OCI-LY3 (cell line): ENCODE measurements around the gene URM1.

Experiments
- H2AFZ ChIP-seq: fragments of 200-600, 300-600 bp; shearing (Covaris generic); 2 replicates; pipeline ENCODE4 v1.6.0; 2014; ENCODE audit warnings: antibody characterized with exemption, low read depth, low read length
- H3K27ac ChIP-seq: fragments of 200-600, 300-600 bp; sonication (generic); 2 replicates; pipeline ENCODE4 v1.5.1; 2014; ENCODE audit warnings: mild to moderate bottlenecking, low read length, moderate library complexity, mixed read lengths
- H3K27me3 ChIP-seq: fragments of 200-600, 300-600 bp; sonication (generic); 2 replicates; pipeline ENCODE4 v1.6.1; 2014; ENCODE audit warnings: low read depth, low read length, mixed read lengths
- H3K36me3 ChIP-seq: fragments of 200-600, 300-600 bp; sonication (generic); replicated peaks from 2 replicates; pipeline ENCODE3; 2014; ENCODE audit warnings: low read depth, low read length, mixed read lengths
- H3K4me1 ChIP-seq: fragments of 300-600, 200-600 bp; sonication (generic); 2 replicates; pipeline ENCODE4 v1.6.1; 2014; ENCODE audit warnings: low read length, mixed read lengths
- H3K4me2 ChIP-seq: fragments of 200-600, 300-600 bp; sonication (generic); 2 replicates; pipeline ENCODE4 v1.6.1; 2014; ENCODE audit warnings: low read length, mixed read lengths
- H3K4me3 ChIP-seq: fragments of 300-600, 200-600 bp; sonication (generic); 2 replicates; pipeline ENCODE4 v1.5.1; 2014; ENCODE audit warnings: antibody characterized with exemption, mild to moderate bottlenecking, low read length, moderate library complexity
- H3K79me2 ChIP-seq: fragments of 300-600, 200-600 bp; shearing (Covaris generic); 2 replicates; pipeline ENCODE4 v1.6.1; 2014; ENCODE audit warnings: mild to moderate bottlenecking, low read length, mixed read lengths
- H3K9ac ChIP-seq: fragments of 300-600, 200-600 bp; shearing (Covaris generic); 2 replicates; pipeline ENCODE4 v1.6.0; 2014; ENCODE audit warnings: mild to moderate bottlenecking, low read length, moderate library complexity
- H3K9me3 ChIP-seq: fragments of 200-600, 300-600 bp; shearing (Covaris generic); 2 replicates; pipeline ENCODE4 v1.6.1; 2014; ENCODE audit warnings: low read length, mixed read lengths; ENCODE audit not compliant: insufficient read depth
- H4K20me1 ChIP-seq: fragments of 200-600, 300-600 bp; sonication (generic); 2 replicates; pipeline ENCODE4 v1.6.1; 2016; ENCODE audit warnings: low read length, mixed read lengths; ENCODE audit not compliant: insufficient read depth
- CTCF ChIP-seq: fragments of 200-600, 300-600 bp; sonication (generic); IDR thresholded peaks from 2 replicates; pipeline ENCODE4 v1.5.1; 2014; ENCODE audit warnings: antibody characterized with exemption, low read length, low read depth
- EZH2phosphoT487 ChIP-seq: fragments of 200-600 bp; shearing (Covaris generic); IDR thresholded peaks from 2 replicates; pipeline ENCODE4 v1.6.1; 2018; ENCODE audit warnings: antibody characterized with exemption, mixed run types, low read depth

Gene URM1

DNA sequence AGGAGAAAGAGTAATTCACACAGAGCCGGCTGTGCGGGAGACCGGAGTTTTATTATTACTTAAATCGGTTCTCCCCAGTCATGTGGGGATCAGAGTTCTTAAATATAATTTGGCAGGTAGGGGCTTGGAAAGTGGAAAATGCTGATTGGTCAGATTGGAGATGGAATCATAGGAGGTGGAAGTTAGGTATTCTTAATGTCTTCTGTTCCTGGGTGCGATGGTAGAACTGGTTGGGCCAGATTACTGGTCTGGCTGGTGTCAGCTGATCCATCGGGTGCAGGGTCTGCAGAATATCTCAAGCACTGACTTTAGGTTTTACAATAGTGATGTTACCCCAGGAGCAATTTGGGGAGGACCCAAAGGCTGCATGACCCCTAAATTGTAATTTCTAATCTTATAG, 44.8 kb downstream of the URM1 start:
- no peaks in the 10 kb centered on the region for H3K79me2 ChIP-seq
- no peak overlapping the region for H3K9ac ChIP-seq
- H3K4me2 ChIP-seq = peak overlapping the region; percentile 47
- H3K27ac ChIP-seq = no peak overlapping the region
- peaks cover 17% of the 10 kb centered on the region for H3K4me1 ChIP-seq
- H3K9me3 ChIP-seq = no peaks in the 10 kb centered on the region
- no peak for TF ChIP-seq CTCF
- TF ChIP-seq EZH2phosphoT487 = no peak
- peak overlapping the region; percentile 37; the same call in 1 of the 2 replicates for H3K4me3 ChIP-seq
- no peaks in the 10 kb centered on the region for H3K36me3 ChIP-seq
- H4K20me1 ChIP-seq = no peaks in the 10 kb centered on the region
- H3K27me3 ChIP-seq = peaks cover 27% of the 10 kb centered on the region
- 0 out of 2 replicates have a peak overlapping the region, but pooled peaks have one; percentile 55 for H2AFZ ChIP-seq

DNA sequence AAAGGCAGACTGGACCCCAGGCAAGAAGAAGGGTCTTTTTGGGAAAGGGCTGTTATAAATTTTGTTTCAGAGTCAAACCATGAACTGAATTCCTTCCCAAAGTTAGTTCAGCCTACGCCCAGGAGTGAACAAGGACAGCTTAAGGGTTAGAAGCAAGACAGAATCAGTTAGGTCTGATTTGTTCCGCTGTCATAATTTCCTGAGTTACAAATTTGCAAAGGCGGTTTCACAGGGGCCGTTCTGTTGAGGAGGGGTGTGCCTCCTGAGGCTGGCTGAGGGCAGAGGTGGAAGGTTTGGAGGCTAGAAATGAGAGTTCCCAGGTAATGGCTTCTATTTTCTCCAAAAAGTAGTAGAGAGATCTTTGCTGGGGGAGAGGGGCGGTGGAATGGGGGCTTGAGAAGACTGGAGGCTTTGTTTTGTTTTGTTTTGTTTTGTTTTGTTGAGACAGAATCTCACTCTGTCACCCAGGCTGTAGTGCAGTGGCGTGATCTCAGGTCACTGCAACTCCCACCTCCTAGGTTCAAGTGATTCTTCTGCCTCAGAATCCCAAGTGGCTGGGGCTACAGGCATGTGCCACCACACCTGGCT, 45.4 kb downstream of the URM1 start:
- peaks cover 27% of the 10 kb centered on the region for H3K27me3 ChIP-seq
- peak overlapping the region; percentile 55; the same call in 1 of the 2 replicates for H2AFZ ChIP-seq
- peak overlapping the region; percentile 47 for H3K4me2 ChIP-seq
- no peak overlapping the region for H3K27ac ChIP-seq
- H3K4me1 ChIP-seq = peaks cover 21% of the 10 kb centered on the region
- peak overlapping the region; percentile 37; the same call in 1 of the 2 replicates for H3K4me3 ChIP-seq
- no peak overlapping the region for H3K9ac ChIP-seq
- no peaks in the 10 kb centered on the region for H3K36me3 ChIP-seq
- H3K9me3 ChIP-seq = no peaks in the 10 kb centered on the region
- no peaks in the 10 kb centered on the region for H4K20me1 ChIP-seq
- TF ChIP-seq CTCF (no peak), EZH2phosphoT487 (no peak)
- H3K79me2 ChIP-seq = no peaks in the 10 kb centered on the region

DNA sequence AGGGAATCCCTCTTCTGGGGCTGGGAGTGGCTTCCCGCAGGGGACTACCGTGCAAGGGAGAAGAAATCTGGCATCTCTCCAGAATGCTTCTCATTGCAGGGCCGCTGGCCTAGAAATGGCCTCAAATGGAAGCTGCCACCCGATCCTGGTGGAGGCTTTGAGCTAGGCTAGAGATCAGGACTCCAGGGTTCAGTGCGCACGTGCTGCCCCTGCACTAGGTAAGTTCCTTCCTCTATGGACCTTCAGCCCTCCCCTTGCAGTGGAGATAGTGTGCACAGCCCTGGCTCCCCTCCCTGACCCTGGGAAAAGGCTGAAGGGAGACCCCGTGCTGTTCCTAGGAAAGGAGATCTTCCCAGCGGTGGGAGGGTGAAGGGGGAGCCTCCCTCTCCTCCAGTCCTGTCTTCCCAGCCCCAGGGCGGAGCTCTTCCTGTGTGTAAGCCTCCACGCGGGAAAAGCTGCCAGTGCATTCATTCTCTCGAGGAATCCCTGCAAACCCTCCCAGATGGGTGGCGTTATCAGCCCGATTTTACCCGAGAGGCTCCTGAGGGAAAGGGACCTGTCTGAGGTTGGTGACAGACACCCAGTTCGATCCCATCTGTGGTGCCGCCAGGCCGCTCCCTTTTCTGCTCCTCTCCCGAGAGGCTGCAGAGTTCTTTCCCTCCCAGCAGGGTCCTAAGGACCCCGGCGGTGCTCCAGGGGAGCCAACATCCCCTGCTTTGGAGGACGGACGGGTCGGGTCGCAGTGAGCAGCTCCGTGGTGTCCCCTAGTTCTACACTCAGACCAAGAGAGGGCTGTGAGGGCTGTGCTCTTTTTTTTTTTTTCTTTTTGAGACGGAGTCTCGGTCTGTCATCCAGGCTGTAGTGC, 48.1 kb downstream of the URM1 start:
- peak overlapping the region; percentile 75; the same call in 1 of the 2 replicates for H3K9ac ChIP-seq
- peaks cover 20% of the 10 kb centered on the region for H3K27me3 ChIP-seq
- H3K4me3 ChIP-seq = peak overlapping the region; percentile 95
- peak overlapping the region; percentile 100 for H3K4me2 ChIP-seq
- no peaks in the 10 kb centered on the region for H4K20me1 ChIP-seq
- peaks cover 25% of the 10 kb centered on the region for H3K4me1 ChIP-seq
- TF ChIP-seq EZH2phosphoT487 = no peak
- no peak for TF ChIP-seq CTCF
- H3K27ac ChIP-seq = no peak overlapping the region
- H3K79me2 ChIP-seq = no peaks in the 10 kb centered on the region
- no peaks in the 10 kb centered on the region for H3K9me3 ChIP-seq
- peak overlapping the region; percentile 96 for H2AFZ ChIP-seq
- H3K36me3 ChIP-seq = no peaks in the 10 kb centered on the region

GRCh38 chr9:128420060-128420650, 49.0 kb downstream of the URM1 start:
- Histone ChIP-seq H3K27me3 (peaks cover 13% of the 10 kb centered on the region), H3K36me3 (no peaks in the 10 kb centered on the region), H3K9me3 (no peaks in the 10 kb centered on the region), H3K79me2 (no peaks in the 10 kb centered on the region), H3K27ac (peak overlapping the region; percentile 37), H3K4me2 (peak overlapping the region; percentile 100), H4K20me1 (no peaks in the 10 kb centered on the region), H3K4me3 (peak overlapping the region; percentile 95), H3K9ac (peak overlapping the region; percentile 75), H3K4me1 (peaks cover 25% of the 10 kb centered on the region), H2AFZ (peak overlapping the region; percentile 96)
- peak; percentile 82 for TF ChIP-seq CTCF
- no peak for TF ChIP-seq EZH2phosphoT487
